ENCODE measurements around the gene DSCAM.

DNA sequence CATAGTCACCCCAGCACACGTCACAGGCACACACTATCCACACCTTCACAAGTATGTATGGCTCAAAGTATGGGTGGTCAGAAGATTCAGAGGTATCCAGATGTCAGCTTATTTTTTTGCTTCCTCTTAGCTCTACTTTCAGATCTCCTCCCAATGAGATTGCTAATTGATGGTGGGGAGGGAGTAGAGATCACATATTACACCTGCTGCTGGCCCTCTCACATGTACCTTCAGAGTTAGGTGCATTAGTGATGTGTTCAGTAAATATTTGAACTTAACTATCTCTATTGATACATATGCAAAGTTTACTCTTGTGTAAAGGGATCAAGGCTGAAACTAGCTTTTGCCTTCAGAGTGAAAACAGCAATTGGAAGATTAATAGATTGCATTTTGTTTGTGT is 717.1 kb downstream of the DSCAM start:
- TF ChIP-seq ZNF219 (CRISPR knock-in tag; IDR thresholded peaks at IDR 0.05; ENCODE audit: borderline replicate concordance): no peak
- no peak for TF ChIP-seq CTCF (IDR thresholded peaks at IDR 0.05)
- TF ChIP-seq, protein P1, sequence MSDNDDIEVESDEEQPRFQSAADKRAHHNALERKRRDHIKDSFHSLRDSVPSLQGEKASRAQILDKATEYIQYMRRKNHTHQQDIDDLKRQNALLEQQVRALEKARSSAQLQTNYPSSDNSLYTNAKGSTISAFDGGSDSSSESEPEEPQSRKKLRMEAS (CRISPR knock-in tag; IDR thresholded peaks at IDR 0.05): no peak
- no peak for TF ChIP-seq MLX (CRISPR knock-in tag; IDR thresholded peaks at IDR 0.05)
- TF ChIP-seq SMAD3 (CRISPR knock-in tag; IDR thresholded peaks at IDR 0.05; ENCODE audit: borderline replicate concordance): no peak
- TF ChIP-seq E2F4 (CRISPR knock-in tag; IDR thresholded peaks at IDR 0.05; ENCODE audit: borderline replicate concordance, low read depth): no peak
- no peak for TF ChIP-seq NFE2L1 (CRISPR knock-in tag; IDR thresholded peaks at IDR 0.05)
- TF ChIP-seq SP1 (CRISPR knock-in tag; conservative IDR thresholded peaks at IDR 0.05): no peak
- TF ChIP-seq GABPB1 (CRISPR knock-in tag; IDR thresholded peaks at IDR 0.05): no peak
- no peak for TF ChIP-seq CBFB (CRISPR knock-in tag; IDR thresholded peaks at IDR 0.05; ENCODE audit: low read depth)
- TF ChIP-seq USF1 (CRISPR knock-in tag; IDR thresholded peaks at IDR 0.05): no peak
- no peak for TF ChIP-seq GTF2I (CRISPR knock-in tag; conservative IDR thresholded peaks at IDR 0.05)
- TF ChIP-seq ATF3 (CRISPR knock-in tag; conservative IDR thresholded peaks at IDR 0.05): no peak
- no peak for TF ChIP-seq USF2 (CRISPR knock-in tag; IDR thresholded peaks at IDR 0.05)
